ENCODE results near the gene SST. TPM values are rescaled to one million over a fixed set of nuclear protein-coding genes. Genes with fewer than 3 reads are reported as not detected.
"Not testable (repeated sequence)": the region's sequence is repeated elsewhere in the genome, so short reads cannot be mapped to it uniquely, and the experiment has no call there.

Gene SST
- polyA plus RNA-seq, 2 donors = 0.24 to 0.47 TPM

- Histone ChIP-seq H3K9me3 (ENCODE audit: control insufficient read depth in 2 of 2, insufficient read depth in 1 of 2, low read depth in 1 of 2, low read length in 1 of 2) (no peaks in the 10 kb centered on the region), H3K4me1 (ENCODE audit: control insufficient read depth in 2 of 2, insufficient read depth in 2 of 2, low read length in 1 of 2) (no peaks in the 10 kb centered on the region), H3K36me3 (ENCODE audit: control insufficient read depth in 2 of 2, insufficient read depth in 2 of 2, low read length in 1 of 2) (no peaks in the 10 kb centered on the region), H3K27ac (ENCODE audit: low read depth in 2 of 2, low read length in 1 of 2) (no peak overlapping the region), H3K27me3 (ENCODE audit: control insufficient read depth in 1 of 2, insufficient read depth in 2 of 2, low read length in 2 of 2) (peaks cover 0 to 7% of the 10 kb centered on the region in 2 donors), H3K4me3 (ENCODE audit: low read depth in 1 of 2, low read length in 2 of 2) (no peak overlapping the region)
These were observed 2.7 kb downstream of the SST start for GRCh38 chr3:187667526-187667925.

GRCh38 chr3:187665764-187666402 lies 4.3 kb downstream of the SST start:
- Histone ChIP-seq H3K27ac (ENCODE audit: low read depth in 2 of 2, low read length in 1 of 2) (no peak overlapping the region), H3K36me3 (ENCODE audit: control insufficient read depth in 2 of 2, insufficient read depth in 2 of 2, low read length in 1 of 2) (no peaks in the 10 kb centered on the region), H3K27me3 (ENCODE audit: control insufficient read depth in 1 of 2, insufficient read depth in 2 of 2, low read length in 2 of 2) (peaks cover 0 to 7% of the 10 kb centered on the region in 2 donors), H3K9me3 (ENCODE audit: control insufficient read depth in 2 of 2, insufficient read depth in 1 of 2, low read depth in 1 of 2, low read length in 1 of 2) (no peaks in the 10 kb centered on the region), H3K4me1 (ENCODE audit: control insufficient read depth in 2 of 2, insufficient read depth in 2 of 2, low read length in 1 of 2) (no peaks in the 10 kb centered on the region), H3K4me3 (ENCODE audit: low read depth in 1 of 2, low read length in 2 of 2) (no peak overlapping the region)
- WGBS, 2 donors = 64 to 65% methylated on average over 3 of the region's 3 CpGs

- no peaks in the 10 kb centered on the region for H3K9me3 ChIP-seq (ENCODE audit: control insufficient read depth in 2 of 2, insufficient read depth in 1 of 2, low read depth in 1 of 2, low read length in 1 of 2)
- H3K36me3 ChIP-seq (ENCODE audit: control insufficient read depth in 2 of 2, insufficient read depth in 2 of 2, low read length in 1 of 2) = no peaks in the 10 kb centered on the region
- H3K4me1 ChIP-seq (ENCODE audit: control insufficient read depth in 2 of 2, insufficient read depth in 2 of 2, low read length in 1 of 2) = no peaks in the 10 kb centered on the region
- no peak overlapping the region for H3K4me3 ChIP-seq (ENCODE audit: low read depth in 1 of 2, low read length in 2 of 2)
- H3K27ac ChIP-seq (ENCODE audit: low read depth in 2 of 2, low read length in 1 of 2) = no peak overlapping the region
- peaks cover 0 to 7% of the 10 kb centered on the region in 2 donors for H3K27me3 ChIP-seq (ENCODE audit: control insufficient read depth in 1 of 2, insufficient read depth in 2 of 2, low read length in 2 of 2)
These were observed 5.2 kb downstream of the SST start for GRCh38 chr3:187665010-187665409.

- 79 to 86% methylated on average over 5 of the region's 5 CpGs for WGBS, 2 donors
- Histone ChIP-seq H3K4me1 (ENCODE audit: control insufficient read depth in 2 of 2, insufficient read depth in 2 of 2, low read length in 1 of 2) (no peaks in the 10 kb centered on the region), H3K27ac (ENCODE audit: low read depth in 2 of 2, low read length in 1 of 2) (no peak overlapping the region), H3K36me3 (ENCODE audit: control insufficient read depth in 2 of 2, insufficient read depth in 2 of 2, low read length in 1 of 2) (no peaks in the 10 kb centered on the region), H3K4me3 (ENCODE audit: low read depth in 1 of 2, low read length in 2 of 2) (no peak overlapping the region), H3K9me3 (ENCODE audit: control insufficient read depth in 2 of 2, insufficient read depth in 1 of 2, low read depth in 1 of 2, low read length in 1 of 2) (no peaks in the 10 kb centered on the region), H3K27me3 (ENCODE audit: control insufficient read depth in 1 of 2, insufficient read depth in 2 of 2, low read length in 2 of 2) (peaks cover 0 to 3% of the 10 kb centered on the region in 2 donors)
These were observed 7.3 kb downstream of the SST start for GRCh38 chr3:187662848-187663409.

- no peak overlapping the region for H3K27ac ChIP-seq (ENCODE audit: low read depth in 2 of 2, low read length in 1 of 2)
These were observed 8.9 kb downstream of the SST start for GRCh38 chr3:187661267-187661666.

GRCh38 chr3:187651282-187651681 lies 18.9 kb downstream of the SST start:
- WGBS, 2 donors = 48 to 52% methylated on average over 2 of the region's 2 CpGs
- Histone ChIP-seq H3K27me3 (ENCODE audit: control insufficient read depth in 1 of 2, insufficient read depth in 2 of 2, low read length in 2 of 2) (no peaks in the 10 kb centered on the region), H3K9me3 (ENCODE audit: control insufficient read depth in 2 of 2, insufficient read depth in 1 of 2, low read depth in 1 of 2, low read length in 1 of 2) (no peaks in the 10 kb centered on the region), H3K4me3 (ENCODE audit: low read depth in 1 of 2, low read length in 2 of 2) (no peak overlapping the region), H3K27ac (ENCODE audit: low read depth in 2 of 2, low read length in 1 of 2) (no peak overlapping the region), H3K36me3 (ENCODE audit: control insufficient read depth in 2 of 2, insufficient read depth in 2 of 2, low read length in 1 of 2) (no peaks in the 10 kb centered on the region), H3K4me1 (ENCODE audit: control insufficient read depth in 2 of 2, insufficient read depth in 2 of 2, low read length in 1 of 2) (no peaks in the 10 kb centered on the region)

More at GRCh38 chr3:187661267-187661666, 8.9 kb downstream of the SST start:
- Histone ChIP-seq H3K36me3 (ENCODE audit: control insufficient read depth in 2 of 2, insufficient read depth in 2 of 2, low read length in 1 of 2) (no peaks in the 10 kb centered on the region), H3K4me1 (ENCODE audit: control insufficient read depth in 2 of 2, insufficient read depth in 2 of 2, low read length in 1 of 2) (no peaks in the 10 kb centered on the region), H3K4me3 (ENCODE audit: low read depth in 1 of 2, low read length in 2 of 2) (no peak overlapping the region), H3K9me3 (ENCODE audit: control insufficient read depth in 2 of 2, insufficient read depth in 1 of 2, low read depth in 1 of 2, low read length in 1 of 2) (no peaks in the 10 kb centered on the region), H3K27me3 (ENCODE audit: control insufficient read depth in 1 of 2, insufficient read depth in 2 of 2, low read length in 2 of 2) (peaks cover 0 to 5% of the 10 kb centered on the region in 2 donors)

- Histone ChIP-seq H3K4me1 (ENCODE audit: control insufficient read depth in 2 of 2, insufficient read depth in 2 of 2, low read length in 1 of 2) (no peaks in the 10 kb centered on the region), H3K27me3 (ENCODE audit: control insufficient read depth in 1 of 2, insufficient read depth in 2 of 2, low read length in 2 of 2) (no peaks in the 10 kb centered on the region), H3K27ac (ENCODE audit: low read depth in 2 of 2, low read length in 1 of 2) (no peak overlapping the region), H3K36me3 (ENCODE audit: control insufficient read depth in 2 of 2, insufficient read depth in 2 of 2, low read length in 1 of 2) (no peaks in the 10 kb centered on the region), H3K9me3 (ENCODE audit: control insufficient read depth in 2 of 2, insufficient read depth in 1 of 2, low read depth in 1 of 2, low read length in 1 of 2) (no peaks in the 10 kb centered on the region), H3K4me3 (ENCODE audit: low read depth in 1 of 2, low read length in 2 of 2) (no peak overlapping the region)
- 57 to 61% methylated on average over 2 of the region's 2 CpGs for WGBS, 2 donors
These were observed 22.0 kb downstream of the SST start for GRCh38 chr3:187648177-187648576.

- no peaks in the 10 kb centered on the region for H3K9me3 ChIP-seq (ENCODE audit: control insufficient read depth in 2 of 2, insufficient read depth in 1 of 2, low read depth in 1 of 2, low read length in 1 of 2)
- no peaks in the 10 kb centered on the region for H3K36me3 ChIP-seq (ENCODE audit: control insufficient read depth in 2 of 2, insufficient read depth in 2 of 2, low read length in 1 of 2)
- 74 to 76% methylated on average over 5 of the region's 5 CpGs for WGBS, 2 donors
- H3K4me3 ChIP-seq (ENCODE audit: low read depth in 1 of 2, low read length in 2 of 2) = no peak overlapping the region
- no peaks in the 10 kb centered on the region for H3K27me3 ChIP-seq (ENCODE audit: control insufficient read depth in 1 of 2, insufficient read depth in 2 of 2, low read length in 2 of 2)
- H3K4me1 ChIP-seq (ENCODE audit: control insufficient read depth in 2 of 2, insufficient read depth in 2 of 2, low read length in 1 of 2) = no peaks in the 10 kb centered on the region
- no peak overlapping the region for H3K27ac ChIP-seq (ENCODE audit: low read depth in 2 of 2, low read length in 1 of 2)
These were observed 23.1 kb downstream of the SST start for GRCh38 chr3:187646906-187647660.

- H3K27me3 ChIP-seq (ENCODE audit: control insufficient read depth in 1 of 2, insufficient read depth in 2 of 2, low read length in 2 of 2); H3K9me3 ChIP-seq (ENCODE audit: control insufficient read depth in 2 of 2, insufficient read depth in 1 of 2, low read depth in 1 of 2, low read length in 1 of 2); H3K27ac ChIP-seq (ENCODE audit: low read depth in 2 of 2, low read length in 1 of 2); H3K4me3 ChIP-seq (ENCODE audit: low read depth in 1 of 2, low read length in 2 of 2); H3K4me1 ChIP-seq (ENCODE audit: control insufficient read depth in 2 of 2, insufficient read depth in 2 of 2, low read length in 1 of 2); H3K36me3 ChIP-seq (ENCODE audit: control insufficient read depth in 2 of 2, insufficient read depth in 2 of 2, low read length in 1 of 2): not testable (repeated sequence)
- WGBS, 2 donors = 92 to 100% methylated on average over 1 of the region's 1 CpG
These were observed 24.8 kb downstream of the SST start for GRCh38 chr3:187645379-187645778.

GRCh38 chr3:187642861-187643260 lies 27.3 kb downstream of the SST start:
- H3K4me3 ChIP-seq (ENCODE audit: low read depth in 1 of 2, low read length in 2 of 2) = no peak overlapping the region
- no peaks in the 10 kb centered on the region for H3K4me1 ChIP-seq (ENCODE audit: control insufficient read depth in 2 of 2, insufficient read depth in 2 of 2, low read length in 1 of 2)
- H3K9me3 ChIP-seq (ENCODE audit: control insufficient read depth in 2 of 2, insufficient read depth in 1 of 2, low read depth in 1 of 2, low read length in 1 of 2) = peaks cover 0 to 3% of the 10 kb centered on the region in 2 donors
- H3K27me3 ChIP-seq (ENCODE audit: control insufficient read depth in 1 of 2, insufficient read depth in 2 of 2, low read length in 2 of 2) = no peaks in the 10 kb centered on the region
- H3K27ac ChIP-seq (ENCODE audit: low read depth in 2 of 2, low read length in 1 of 2) = no peak overlapping the region
- 66 to 72% methylated on average over 5 of the region's 5 CpGs for WGBS, 2 donors
- no peaks in the 10 kb centered on the region for H3K36me3 ChIP-seq (ENCODE audit: control insufficient read depth in 2 of 2, insufficient read depth in 2 of 2, low read length in 1 of 2)
